Peyer's patch (tissue), 4 donors: ENCODE measurements around the gene SSMEM1.

Experiments used
- POLR2A ChIP-seq, 2 donors: fragments of 450-650 bp; IDR thresholded peaks; one replicate each; pipeline ENCODE4 v1.5.1; 2017; ENCODE audit warnings: antibody characterized with exemption in 2 of 2, mild to moderate bottlenecking in 2 of 2, moderate library complexity in 2 of 2
- TF ChIP-seq, protein P1 (sequence below), 6 experiments: fragments of 450-650 bp in 4 of 6; fragments of 200-600 bp in 2 of 6; sonication (generic) in 1 of 6; IDR thresholded peaks; one replicate each; pipeline ENCODE4 v1.5.1; 2017 to 2019; ENCODE audit warnings: antibody characterized with exemption in 6 of 6, mild to moderate bottlenecking in 3 of 6, moderate library complexity in 1 of 6

DNA sequence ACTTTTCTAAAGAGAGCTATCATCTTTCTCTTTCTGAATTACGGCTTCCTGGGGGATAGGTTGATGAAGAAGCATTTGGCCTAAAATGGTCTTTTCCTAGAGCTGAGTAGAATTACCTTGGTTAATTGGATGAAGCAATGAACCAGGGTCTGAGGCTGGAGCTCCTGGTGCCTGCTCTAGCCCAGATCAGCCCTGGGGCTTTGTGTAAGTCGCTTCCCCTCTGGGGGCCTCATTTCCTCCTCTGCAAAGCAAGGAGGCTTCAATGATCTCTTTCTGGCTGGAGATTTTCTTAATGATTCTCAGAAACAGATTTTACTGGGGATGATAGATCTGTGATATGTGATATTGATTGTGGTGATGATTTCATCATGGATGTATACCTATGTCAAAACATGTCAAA, 55.5 kb downstream of the SSMEM1 start:
- TF ChIP-seq, protein P1, sequence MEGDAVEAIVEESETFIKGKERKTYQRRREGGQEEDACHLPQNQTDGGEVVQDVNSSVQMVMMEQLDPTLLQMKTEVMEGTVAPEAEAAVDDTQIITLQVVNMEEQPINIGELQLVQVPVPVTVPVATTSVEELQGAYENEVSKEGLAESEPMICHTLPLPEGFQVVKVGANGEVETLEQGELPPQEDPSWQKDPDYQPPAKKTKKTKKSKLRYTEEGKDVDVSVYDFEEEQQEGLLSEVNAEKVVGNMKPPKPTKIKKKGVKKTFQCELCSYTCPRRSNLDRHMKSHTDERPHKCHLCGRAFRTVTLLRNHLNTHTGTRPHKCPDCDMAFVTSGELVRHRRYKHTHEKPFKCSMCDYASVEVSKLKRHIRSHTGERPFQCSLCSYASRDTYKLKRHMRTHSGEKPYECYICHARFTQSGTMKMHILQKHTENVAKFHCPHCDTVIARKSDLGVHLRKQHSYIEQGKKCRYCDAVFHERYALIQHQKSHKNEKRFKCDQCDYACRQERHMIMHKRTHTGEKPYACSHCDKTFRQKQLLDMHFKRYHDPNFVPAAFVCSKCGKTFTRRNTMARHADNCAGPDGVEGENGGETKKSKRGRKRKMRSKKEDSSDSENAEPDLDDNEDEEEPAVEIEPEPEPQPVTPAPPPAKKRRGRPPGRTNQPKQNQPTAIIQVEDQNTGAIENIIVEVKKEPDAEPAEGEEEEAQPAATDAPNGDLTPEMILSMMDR (IDR thresholded peaks at IDR 0.05) = no peak
- no peak for TF ChIP-seq POLR2A (IDR thresholded peaks at IDR 0.05)
